PC-3 (cell line): ENCODE results near the gene NR2F2.

Source experiments
- CTCF ChIP-seq: fragments of 300-600 bp; sonication (generic); conservative IDR thresholded peaks from 2 replicates; pipeline ENCODE4 v1.5.1; 2017; ENCODE audit warnings: antibody characterized with exemption, low read depth, mild to moderate bottlenecking, low read length
- EZH2 ChIP-seq: fragments of 300-600 bp; sonication (generic); IDR thresholded peaks from one replicate; pipeline ENCODE4 v1.6.1; 2017; ENCODE audit warnings: antibody characterized with exemption, mild to moderate bottlenecking, low read length; ENCODE audit not compliant: unreplicated experiment

- no peak for TF ChIP-seq CTCF
- TF ChIP-seq EZH2 = no peak
These were observed 13.7 kb downstream of the NR2F2 start for GRCh38 chr15:96344060-96344705.
